K562 (cell line): ENCODE results near the gene IL1RAPL2. TPM values are rescaled to one million over a fixed set of nuclear protein-coding genes. Genes with fewer than 3 reads are reported as not detected.

Experiments used
- ATAC-seq: fragments of 200-7000 bp; cut with Tn5 transposase; 3 replicates; pipeline ENCODE4 v1.9.1; 2020; ENCODE audit warnings: moderate library complexity
- BruUV-seq: library from RNA; stranded (reverse); fragments of 400-500 nt; replicated peaks from 2 replicates; lab custom pipeline; 2021; lab: Mats Ljungman, UMichigan
- CTCF ChIA-PET: fragments of 300-600 bp; formaldehyde crosslinking; extraction: SDS; loops from one replicate; lab custom pipeline; 2021; ENCODE audit warnings: low intra/inter-chr PET ratio; lab: Yijun Ruan, JAX
- POLR2A ChIA-PET: fragments of 300-600, 350-650 bp; sonication (Branson Sonifier 250); formaldehyde crosslinking; extraction: SDS; loops from one replicate; lab custom pipeline; 2021; ENCODE audit warnings: antibody characterized with exemption, inconsistent platforms; lab: Yijun Ruan, JAX
- DNase-seq, 4 experiments: peaks; one replicate each; pipeline versions ENCODE4 v3.0.0 to v3.0.0-alpha.2; 2011 to 2018; ENCODE audit warnings: low spot score in 3 of 4, mixed read lengths in 3 of 4; ENCODE audit errors: extremely low read depth in 1 of 4
- FAIRE-seq: peaks from 2 replicates; lab custom pipeline; 2011; peaks lifted over from hg19 to GRCh38; lab: Jason Lieb, UNC
- H2AFZ ChIP-seq: 2 replicates; pipeline ENCODE4 v1.6.0; 2011; ENCODE audit warnings: low read depth, low read length, control low read depth, inconsistent platforms
- H3K27ac ChIP-seq: fragments of 200-600 bp; 3 replicates; pipeline ENCODE4 v1.8.0; 2011; ENCODE audit warnings: low read depth, mild to moderate bottlenecking, control low read depth, inconsistent platforms, low read length, moderate library complexity, mixed read lengths; ENCODE audit errors: extremely low read depth
- H3K27me3 ChIP-seq, 2 experiments: fragments of 300-600 bp in 1 of 2; 2 replicates in 1 of 2; 3 replicates in 1 of 2; pipeline versions ENCODE4 v1.6.0 to v1.8.0; 2011; ENCODE audit warnings: inconsistent platforms in 2 of 2, low read length in 2 of 2, mild to moderate bottlenecking in 1 of 2, mixed read lengths in 1 of 2, moderate library complexity in 1 of 2; ENCODE audit not compliant: control insufficient read depth in 2 of 2, insufficient read depth in 2 of 2
- H3K36me3 ChIP-seq: fragments of 300-600 bp; 3 replicates; pipeline ENCODE4 v1.8.0; 2011; ENCODE audit warnings: mild to moderate bottlenecking, low read length, inconsistent platforms; ENCODE audit not compliant: control insufficient read depth, insufficient read depth
- H3K4me1 ChIP-seq, 2 experiments: fragments of 200-600 bp in 1 of 2; replicated peaks in 1 of 2; 2 replicates in 1 of 2; 3 replicates in 1 of 2; pipeline versions ENCODE4 v1.5.1 to v1.8.0; 2011; ENCODE audit warnings: inconsistent platforms in 2 of 2, low read length in 2 of 2, mild to moderate bottlenecking in 1 of 2, mixed read lengths in 1 of 2, moderate library complexity in 1 of 2; ENCODE audit not compliant: control insufficient read depth in 2 of 2, insufficient read depth in 2 of 2
- H3K4me2 ChIP-seq: 2 replicates; pipeline ENCODE4 v1.6.1; 2011; ENCODE audit warnings: low read length, control low read depth, inconsistent platforms, mixed read lengths; ENCODE audit not compliant: insufficient read depth
- H3K4me3 ChIP-seq: fragments of 200-600 bp; sonication (generic), shearing (Covaris generic); 2 replicates; pipeline ENCODE4 v1.5.1; 2016; ENCODE audit warnings: control low read depth, inconsistent platforms
- H3K79me2 ChIP-seq: fragments of 200-600 bp; 3 replicates; pipeline ENCODE4 v1.8.0; 2011; ENCODE audit warnings: low read length, inconsistent platforms; ENCODE audit not compliant: control insufficient read depth, insufficient read depth
- H3K9ac ChIP-seq, 2 experiments: 2 replicates each; pipeline versions ENCODE4 v1.6.0 to v1.6.1; 2011; ENCODE audit warnings: low read depth in 2 of 2, low read length in 2 of 2, control low read depth in 1 of 2, inconsistent platforms in 1 of 2, mild to moderate bottlenecking in 1 of 2, mixed read lengths in 1 of 2; ENCODE audit not compliant: insufficient read depth in 1 of 2
- H3K9me1 ChIP-seq: one replicate; pipeline ENCODE4 v1.6.0; 2011; ENCODE audit warnings: inconsistent platforms, mild to moderate bottlenecking, low read length, moderate library complexity; ENCODE audit not compliant: control insufficient read depth, insufficient read depth
- H3K9me3 ChIP-seq: replicated peaks from 2 replicates; pipeline ENCODE4 v1.5.1; 2011; ENCODE audit warnings: low read depth, low read length, inconsistent platforms; ENCODE audit not compliant: control insufficient read depth, insufficient read depth
- H4K20me1 ChIP-seq: replicated peaks from 2 replicates; pipeline ENCODE4 v1.6.1; 2011; ENCODE audit warnings: low read length, inconsistent platforms, mixed read lengths; ENCODE audit not compliant: control insufficient read depth, insufficient read depth
- HLTF ChIP-seq: fragments of 450-650 bp; IDR thresholded peaks from 2 replicates; pipeline ENCODE4 v1.6.1; 2016
- MCM5 ChIP-seq: fragments of 450-650 bp; IDR thresholded peaks from 2 replicates; pipeline ENCODE4 v1.6.1; 2016; ENCODE audit warnings: low read depth
- MECOM ChIP-seq: fragments of 250-450 bp; sonication (Bioruptor Pico); IDR thresholded peaks from 2 replicates; pipeline ENCODE4 v1.8.0; 2022; ENCODE audit warnings: inconsistent platforms
- NR1H2 ChIP-seq: sonication (generic); formaldehyde crosslinking; IDR thresholded peaks from 2 replicates; pipeline ENCODE4 v1.4.0; 2020; ENCODE audit warnings: mild to moderate bottlenecking, missing genetic modification reagents
- PURB ChIP-seq: sonication (generic); formaldehyde crosslinking; IDR thresholded peaks from 2 replicates; pipeline ENCODE4 v1.9.0; 2021; ENCODE audit warnings: low read depth, mild to moderate bottlenecking, missing genetic modification reagents
- SIX5 ChIP-seq, 2 experiments: IDR thresholded peaks; 2 replicates each; pipeline ENCODE4 v1.6.1; 2011; ENCODE audit warnings: low read length in 2 of 2, borderline replicate concordance in 1 of 2, low read depth in 1 of 2, mild to moderate bottlenecking in 1 of 2, moderate library complexity in 1 of 2; ENCODE audit not compliant: insufficient read depth in 1 of 2
- SMC3 ChIP-seq: conservative IDR thresholded peaks from 2 replicates; pipeline ENCODE4 v1.6.1; 2011; ENCODE audit warnings: low read depth, low read length, improper control_type of control experiment; ENCODE audit not compliant: insufficient read depth
- SNRNP70 ChIP-seq: fragments of 200-400 bp; formaldehyde crosslinking; optimal IDR thresholded peaks from 2 replicates; pipeline ENCODE3; 2017; ENCODE audit warnings: low read depth, low read length
- SREBF1 ChIP-seq: fragments of 150-350 bp; IDR thresholded peaks from 2 replicates; pipeline ENCODE4 v1.6.1; 2014; ENCODE audit warnings: antibody characterized with exemption, low read depth, low read length, borderline replicate concordance
- ZKSCAN8 ChIP-seq: fragments of 200-800 bp; sonication (Bioruptor generic); IDR thresholded peaks from 2 replicates; pipeline ENCODE4 v1.6.1; 2016; ENCODE audit warnings: missing genetic modification characterization, missing compliant biosample characterization
- WGBS: fragments of 100-300 bp; shearing (Covaris generic); methylation state at CpG from one replicate; pipeline ENCODE4 v1.1.6; 2016; ENCODE audit warnings: low coverage, mixed read lengths; ENCODE audit not compliant: insufficient coverage; ENCODE audit errors: missing lambda C conversion rate; 5-methylcytosine and 5-hydroxymethylcytosine counted together
- in situ Hi-C: fragments of 300-500 bp; cut with MboI; formaldehyde crosslinking; loops from 4 replicates; pipeline ENCODE4 v1.15.0; 2018; ENCODE audit warnings: inconsistent platforms, mixed read lengths
- intact Hi-C: fragments of 100-400 bp; cut with micrococcal nuclease; formaldehyde crosslinking; loops from 2 replicates; pipeline ENCODE4 v1.14.2; 2022
- polyA plus RNA-seq, 8 experiments: library from polyadenylated mRNA; depleted of rRNA in 4 of 8; stranded (reverse) in 5 of 8; unstranded in 3 of 8; fragments of >200 nt; fragmentation: Nextera tagmentation in 2 of 8; fragmentation: Illumina TruSeq in 1 of 8; extraction: Ambion mirVana in 2 of 8; extraction: Trizol in 1 of 8; gene quantifications; 2 replicates each; pipeline versions ENCODE4 v1.2.1 to v1.2.3, GENCODE V29; 2011 to 2014; ENCODE audit warnings: inconsistent platforms in 1 of 8, missing spikeins in 1 of 8
- total RNA-seq, 7 experiments: library from RNA; depleted of rRNA in 6 of 7; stranded (reverse); fragments of >200 nt in 6 of 7; fragmentation: Illumina TruSeq in 2 of 7; extraction: Trizol in 2 of 7; gene quantifications; 2 replicates each; pipeline versions ENCODE4 v1.2.1 to v1.2.3, GENCODE V29; 2011 to 2021; ENCODE audit warnings: low replicate concordance in 1 of 7
- TF ChIP-seq, protein P1 (sequence below), 2 experiments: IDR thresholded peaks; 2 replicates each; pipeline ENCODE4 v1.6.1; 2011; ENCODE audit warnings: borderline replicate concordance in 1 of 2, control low read depth in 1 of 2, low read depth in 1 of 2, low read length in 1 of 2, mild to moderate bottlenecking in 1 of 2, mixed read lengths in 1 of 2, moderate library complexity in 1 of 2; ENCODE audit not compliant: insufficient read depth in 1 of 2, insufficient read length in 1 of 2, poor library complexity in 1 of 2, severe bottlenecking in 1 of 2; ENCODE audit errors: extremely low read depth in 1 of 2
- TF ChIP-seq, protein P2 (sequence below): fragments of 250-450 bp; sonication (Bioruptor Pico); IDR thresholded peaks from 2 replicates; pipeline ENCODE4 v1.4.0; 2020; ENCODE audit warnings: mild to moderate bottlenecking, moderate library complexity, borderline replicate concordance
- TF ChIP-seq, protein P3 (sequence below): sonication (generic); formaldehyde crosslinking; IDR thresholded peaks from 2 replicates; pipeline ENCODE4 v1.9.0; 2022; ENCODE audit warnings: mild to moderate bottlenecking, missing genetic modification reagents

The IL1RAPL2 gene
- total and polyA plus RNA-seq, 9 of the 15 experiments (the other 6 are each of a cell fraction or from before 2014, with no cell fraction given): not detected

DNA sequence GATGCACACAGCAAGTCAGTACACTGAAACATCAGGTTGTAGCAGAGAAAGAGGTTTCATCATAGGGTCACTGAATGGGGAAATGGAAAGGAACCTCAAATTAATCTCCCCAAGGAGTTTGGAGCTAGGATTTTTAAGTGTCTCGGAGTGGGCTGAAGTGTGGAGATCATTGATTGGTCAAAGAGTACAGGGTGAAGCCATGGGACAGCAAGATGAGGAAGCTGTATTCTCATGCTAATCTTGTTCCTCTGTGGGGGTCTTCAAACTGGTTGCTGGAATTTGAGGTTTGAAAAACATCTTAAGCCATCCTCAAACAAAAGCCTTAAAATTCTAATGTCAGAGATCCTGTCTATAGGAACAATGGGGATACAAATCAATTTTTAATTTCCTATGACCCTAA is 733.3 kb downstream of the IL1RAPL2 start (continued):
- no peak for TF ChIP-seq SREBF1
- TF ChIP-seq MCM5: no peak
- TF ChIP-seq, protein P1, sequence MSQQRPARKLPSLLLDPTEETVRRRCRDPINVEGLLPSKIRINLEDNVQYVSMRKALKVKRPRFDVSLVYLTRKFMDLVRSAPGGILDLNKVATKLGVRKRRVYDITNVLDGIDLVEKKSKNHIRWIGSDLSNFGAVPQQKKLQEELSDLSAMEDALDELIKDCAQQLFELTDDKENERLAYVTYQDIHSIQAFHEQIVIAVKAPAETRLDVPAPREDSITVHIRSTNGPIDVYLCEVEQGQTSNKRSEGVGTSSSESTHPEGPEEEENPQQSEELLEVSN (IDR thresholded peaks at IDR 0.05; ENCODE audit: borderline replicate concordance in 1 of 2, extremely low read depth in 1 of 2, insufficient read depth in 1 of 2, insufficient read length in 1 of 2, low read depth in 1 of 2, low read length in 1 of 2, poor library complexity in 1 of 2, severe bottlenecking in 1 of 2): no peak

DNA sequence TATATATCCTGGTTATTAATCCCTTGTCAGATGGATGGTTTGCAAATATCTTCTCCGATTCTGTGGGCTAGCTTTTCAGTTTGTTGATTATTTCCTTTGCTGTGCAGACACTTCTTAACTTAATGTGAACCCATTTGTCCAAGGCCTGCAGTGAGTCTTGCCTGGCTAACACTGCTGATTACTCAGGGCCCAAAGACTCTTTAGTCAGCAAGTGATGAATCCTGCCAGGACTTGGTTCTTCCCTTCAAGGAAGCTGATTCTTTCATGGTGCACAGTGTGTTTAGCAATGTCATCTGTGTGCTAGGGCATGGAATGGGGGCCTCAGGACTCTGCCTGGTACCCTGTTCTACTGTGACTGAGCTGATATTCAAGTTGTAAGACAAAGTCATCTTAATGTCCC is 736.2 kb downstream of the IL1RAPL2 start:
- FAIRE-seq: no peak

More for the DNA sequence above, 736.2 kb downstream of the IL1RAPL2 start:
- Histone ChIP-seq H3K27me3 (no peaks in the 10 kb centered on the region), H4K20me1 (no peaks in the 10 kb centered on the region), H3K4me1 (no peaks in the 10 kb centered on the region), H3K9me3 (no peaks in the 10 kb centered on the region), H3K36me3 (no peaks in the 10 kb centered on the region), H3K9me1 (no peaks in the 10 kb centered on the region), H3K79me2 (no peaks in the 10 kb centered on the region), H3K4me2 (no peak overlapping the region), H3K27ac (no peak overlapping the region), H3K4me3 (no peak overlapping the region), H2AFZ (no peak overlapping the region), H3K9ac (no peak overlapping the region)
- DNase-seq (no peak), ATAC-seq (no peak)
- intact Hi-C loops: no loop called here
- 0% methylated on average over 1 of the region's 1 CpG for WGBS
- in situ Hi-C loops: no loop called here
- BruUV-seq: no TSS peak
- POLR2A ChIA-PET: no interaction called here
- TF ChIP-seq, protein P2, sequence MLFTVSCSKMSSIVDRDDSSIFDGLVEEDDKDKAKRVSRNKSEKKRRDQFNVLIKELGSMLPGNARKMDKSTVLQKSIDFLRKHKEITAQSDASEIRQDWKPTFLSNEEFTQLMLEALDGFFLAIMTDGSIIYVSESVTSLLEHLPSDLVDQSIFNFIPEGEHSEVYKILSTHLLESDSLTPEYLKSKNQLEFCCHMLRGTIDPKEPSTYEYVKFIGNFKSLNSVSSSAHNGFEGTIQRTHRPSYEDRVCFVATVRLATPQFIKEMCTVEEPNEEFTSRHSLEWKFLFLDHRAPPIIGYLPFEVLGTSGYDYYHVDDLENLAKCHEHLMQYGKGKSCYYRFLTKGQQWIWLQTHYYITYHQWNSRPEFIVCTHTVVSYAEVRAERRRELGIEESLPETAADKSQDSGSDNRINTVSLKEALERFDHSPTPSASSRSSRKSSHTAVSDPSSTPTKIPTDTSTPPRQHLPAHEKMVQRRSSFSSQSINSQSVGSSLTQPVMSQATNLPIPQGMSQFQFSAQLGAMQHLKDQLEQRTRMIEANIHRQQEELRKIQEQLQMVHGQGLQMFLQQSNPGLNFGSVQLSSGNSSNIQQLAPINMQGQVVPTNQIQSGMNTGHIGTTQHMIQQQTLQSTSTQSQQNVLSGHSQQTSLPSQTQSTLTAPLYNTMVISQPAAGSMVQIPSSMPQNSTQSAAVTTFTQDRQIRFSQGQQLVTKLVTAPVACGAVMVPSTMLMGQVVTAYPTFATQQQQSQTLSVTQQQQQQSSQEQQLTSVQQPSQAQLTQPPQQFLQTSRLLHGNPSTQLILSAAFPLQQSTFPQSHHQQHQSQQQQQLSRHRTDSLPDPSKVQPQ: no peak
- no peak for TF ChIP-seq MECOM (CRISPR knock-in tag)
- no peak for TF ChIP-seq HLTF
- TF ChIP-seq, protein P3, sequence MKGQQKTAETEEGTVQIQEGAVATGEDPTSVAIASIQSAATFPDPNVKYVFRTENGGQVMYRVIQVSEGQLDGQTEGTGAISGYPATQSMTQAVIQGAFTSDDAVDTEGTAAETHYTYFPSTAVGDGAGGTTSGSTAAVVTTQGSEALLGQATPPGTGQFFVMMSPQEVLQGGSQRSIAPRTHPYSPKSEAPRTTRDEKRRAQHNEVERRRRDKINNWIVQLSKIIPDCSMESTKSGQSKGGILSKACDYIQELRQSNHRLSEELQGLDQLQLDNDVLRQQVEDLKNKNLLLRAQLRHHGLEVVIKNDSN: no peak
- no peak for TF ChIP-seq ZKSCAN8 (CRISPR knock-in tag)
- no peak for TF ChIP-seq SIX5 (IDR thresholded peaks at IDR 0.05; ENCODE audit: borderline replicate concordance in 1 of 2, insufficient read depth in 1 of 2, low read depth in 1 of 2, low read length in 2 of 2)
- no peak for TF ChIP-seq SMC3
- no peak for TF ChIP-seq PURB (CRISPR knock-in tag)
- no peak for TF ChIP-seq SNRNP70
- TF ChIP-seq NR1H2 (CRISPR knock-in tag): no peak
- CTCF ChIA-PET: no interaction called here
